ENCODE results near the gene HAND1.

Gene HAND1

DNA sequence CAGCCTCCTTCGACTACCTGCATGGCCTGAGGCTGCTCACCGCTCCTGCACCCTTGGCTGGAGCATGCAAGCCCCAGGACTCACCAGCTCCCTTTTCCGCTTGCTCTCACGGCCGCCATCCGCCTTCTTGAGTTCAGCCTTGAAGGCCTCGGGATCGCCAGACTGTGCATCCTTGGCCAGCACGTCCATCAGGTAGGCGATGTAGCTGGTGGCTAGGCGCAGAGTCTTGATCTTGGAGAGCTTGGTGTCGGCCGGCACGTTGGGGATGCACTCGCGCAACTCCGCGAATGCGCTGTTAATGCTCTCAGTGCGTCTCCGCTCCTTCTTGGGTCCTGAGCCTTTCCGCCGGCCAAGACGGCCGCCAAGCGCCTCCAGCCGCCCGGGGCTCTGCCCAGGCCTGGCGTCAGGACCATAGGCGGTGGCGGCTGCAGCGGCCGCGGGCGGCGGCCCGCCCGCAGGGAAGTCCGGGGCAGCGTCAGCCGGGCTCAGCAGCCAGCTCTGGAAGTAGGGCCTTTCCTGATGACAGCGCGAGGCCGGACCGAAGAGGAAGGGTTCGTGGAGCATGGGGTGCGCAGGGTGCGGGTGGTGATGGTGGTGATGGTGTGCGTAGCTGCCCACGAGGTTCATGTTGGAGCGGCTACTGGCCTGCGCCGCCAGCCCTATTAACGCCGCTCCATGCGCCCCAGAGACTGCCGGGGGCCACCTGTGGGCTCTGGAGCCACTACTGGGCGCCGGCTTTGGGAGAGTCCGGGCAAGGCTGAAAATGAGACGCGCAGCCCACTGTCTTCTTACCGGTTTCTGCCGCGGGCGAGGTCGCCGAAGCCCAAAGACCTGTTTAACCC lies 424 bp downstream of the HAND1 start:
- DNase-seq, result no peak

DNA sequence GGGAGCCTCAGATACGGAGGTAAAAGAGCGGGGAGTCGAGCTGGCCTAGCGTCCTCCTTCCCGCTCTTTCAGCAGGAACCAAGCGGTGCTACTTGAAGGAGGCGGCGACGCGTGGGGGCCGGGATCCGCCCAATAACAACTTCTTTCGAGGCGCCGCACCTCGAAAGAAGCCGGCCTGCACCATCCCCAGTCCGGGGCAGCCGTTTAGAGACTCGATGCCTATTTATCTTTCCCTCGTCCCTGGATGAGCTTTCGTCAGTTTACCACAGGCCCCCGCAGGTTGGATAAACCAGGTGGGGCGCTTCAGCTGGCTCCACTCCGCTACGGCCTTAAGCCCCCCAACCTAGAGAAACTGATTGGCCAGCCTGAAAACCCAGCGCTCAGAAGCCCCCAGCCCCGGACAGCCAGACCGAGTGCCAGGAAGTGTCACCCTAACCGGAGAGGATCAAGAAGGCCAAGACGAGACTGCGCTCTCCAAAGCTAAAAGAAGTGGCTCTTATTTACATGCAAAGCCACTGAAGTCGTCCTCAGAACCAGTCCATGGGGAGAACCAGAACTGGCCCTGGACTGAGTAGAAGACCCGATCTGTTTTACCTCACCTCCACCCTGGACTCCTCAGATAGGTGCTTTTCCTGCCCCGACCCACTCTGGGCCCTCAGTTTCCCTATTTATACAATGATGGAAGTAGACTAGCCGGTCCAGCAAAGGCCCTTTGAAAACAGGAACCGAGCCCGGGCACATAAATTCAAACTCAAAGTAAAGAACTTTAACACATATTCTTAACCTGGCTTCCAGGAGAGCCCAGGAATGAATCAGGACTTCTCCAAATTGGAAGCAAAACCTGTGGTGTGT lies 1.4 kb downstream of the HAND1 start:
- no peak for DNase-seq

DNA sequence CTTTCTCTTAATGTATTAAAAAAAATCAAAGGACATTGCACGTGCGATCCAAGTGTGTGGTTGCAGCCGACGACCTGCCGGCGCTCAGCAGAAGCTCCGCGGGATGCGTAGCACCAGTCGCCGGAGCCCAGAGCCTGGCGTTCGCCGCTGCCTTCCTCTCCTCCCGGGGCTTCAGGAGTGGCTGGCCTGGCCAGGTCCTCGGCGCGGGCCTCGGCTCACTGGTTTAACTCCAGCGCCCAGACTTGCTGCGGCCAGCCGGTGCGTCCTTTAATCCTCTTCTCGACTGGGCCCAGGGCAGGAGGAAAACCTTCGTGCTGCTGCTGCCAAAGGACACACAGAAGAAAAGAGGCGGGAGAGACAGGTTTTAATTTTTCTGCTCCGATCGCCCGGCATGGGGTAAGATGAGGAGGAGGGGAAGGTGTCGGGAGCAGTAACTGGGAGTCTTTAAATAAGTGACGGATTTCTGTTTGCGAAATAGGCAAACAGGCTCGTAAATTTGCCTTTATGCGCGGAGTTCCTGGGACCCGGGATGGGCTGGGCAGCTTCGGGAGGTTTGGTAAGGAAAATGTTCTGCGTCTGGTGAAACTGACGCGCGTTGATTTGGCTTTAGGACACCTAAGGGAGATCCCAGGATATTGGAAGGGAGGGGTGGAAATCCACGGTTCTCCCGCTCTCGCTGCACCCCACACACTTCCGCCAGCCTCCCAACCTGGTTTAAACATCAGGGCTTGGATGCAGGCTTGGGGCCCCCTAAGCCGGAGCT lies 2.3 kb downstream of the HAND1 start:
- no peak for DNase-seq

DNA sequence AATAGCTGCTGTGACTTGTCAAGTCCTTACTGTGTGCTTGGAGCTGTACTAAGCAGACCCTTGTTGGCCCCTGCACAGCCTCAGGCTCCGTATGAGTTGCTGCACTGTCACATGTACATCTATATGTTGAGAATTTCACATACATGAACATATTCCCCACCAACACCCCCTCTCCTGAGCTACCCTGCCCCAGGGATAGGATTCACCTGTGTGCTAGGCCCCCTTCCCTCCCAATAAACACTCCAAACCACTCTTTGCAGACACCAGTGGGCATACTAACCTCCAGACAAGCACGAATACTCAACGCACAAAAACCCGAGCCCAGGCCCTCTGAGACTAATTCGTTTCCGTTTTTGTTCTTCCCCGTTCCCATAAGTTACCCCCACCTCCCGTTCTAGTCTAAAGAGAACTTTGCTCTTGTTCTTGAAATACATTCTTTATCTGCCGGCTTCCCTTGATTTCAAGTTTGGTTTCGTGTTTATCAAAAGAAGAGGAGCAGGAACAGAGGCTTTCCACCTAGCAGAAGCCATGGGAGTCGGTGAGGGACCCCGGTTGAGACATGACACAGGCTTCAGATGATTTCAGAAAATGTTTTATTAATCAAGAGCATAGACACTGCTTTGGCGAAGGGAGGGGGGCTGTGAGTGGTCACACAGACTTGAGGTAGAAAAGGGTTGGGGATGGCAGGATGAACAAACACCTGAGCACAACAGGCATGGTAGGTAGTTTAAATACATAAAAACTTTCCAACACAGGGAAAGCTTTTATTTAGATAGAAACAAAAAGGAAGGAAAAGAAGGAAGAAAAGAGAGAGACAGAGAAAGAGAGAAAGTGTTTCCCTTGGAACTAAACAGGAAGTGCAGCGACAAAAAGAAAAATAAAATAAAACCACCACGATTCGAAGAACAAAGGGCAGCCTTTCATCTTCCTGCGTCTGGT lies 3.4 kb downstream of the HAND1 start:
- no peak for DNase-seq

DNA sequence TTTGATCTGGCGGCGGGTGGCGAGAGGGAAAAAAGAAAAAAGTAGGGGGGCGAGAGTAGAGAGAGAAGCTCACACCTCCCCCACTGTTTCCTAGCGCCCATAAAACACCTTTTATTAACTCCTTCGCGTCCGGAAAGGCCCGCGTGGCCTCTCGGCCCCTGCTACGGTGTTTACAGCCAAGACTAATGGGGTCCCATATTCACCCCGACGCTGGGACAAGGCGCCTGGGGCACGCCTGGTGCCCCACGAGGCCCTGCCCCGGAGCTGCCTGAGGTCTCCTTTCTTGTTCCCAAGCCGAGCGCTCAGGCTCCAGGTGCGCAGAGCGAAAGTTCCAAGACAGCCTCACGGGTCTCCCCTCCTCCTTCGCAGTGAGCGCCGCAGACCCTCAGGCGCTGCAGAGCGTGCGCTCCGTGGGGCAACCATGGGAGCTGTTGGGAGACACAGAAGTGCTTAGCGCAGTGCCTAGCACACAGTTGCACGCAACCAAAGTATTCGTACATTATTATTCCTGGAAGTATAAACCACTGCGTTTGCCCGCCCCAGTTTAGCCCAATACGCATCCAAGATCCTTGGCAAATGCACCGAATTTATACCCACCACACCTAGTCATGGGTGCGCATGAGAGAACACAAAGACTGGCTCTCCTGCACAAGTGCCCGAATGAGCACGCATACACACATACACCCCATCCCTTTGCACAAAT lies 4.3 kb downstream of the HAND1 start:
- DNase-seq, result no peak

DNA sequence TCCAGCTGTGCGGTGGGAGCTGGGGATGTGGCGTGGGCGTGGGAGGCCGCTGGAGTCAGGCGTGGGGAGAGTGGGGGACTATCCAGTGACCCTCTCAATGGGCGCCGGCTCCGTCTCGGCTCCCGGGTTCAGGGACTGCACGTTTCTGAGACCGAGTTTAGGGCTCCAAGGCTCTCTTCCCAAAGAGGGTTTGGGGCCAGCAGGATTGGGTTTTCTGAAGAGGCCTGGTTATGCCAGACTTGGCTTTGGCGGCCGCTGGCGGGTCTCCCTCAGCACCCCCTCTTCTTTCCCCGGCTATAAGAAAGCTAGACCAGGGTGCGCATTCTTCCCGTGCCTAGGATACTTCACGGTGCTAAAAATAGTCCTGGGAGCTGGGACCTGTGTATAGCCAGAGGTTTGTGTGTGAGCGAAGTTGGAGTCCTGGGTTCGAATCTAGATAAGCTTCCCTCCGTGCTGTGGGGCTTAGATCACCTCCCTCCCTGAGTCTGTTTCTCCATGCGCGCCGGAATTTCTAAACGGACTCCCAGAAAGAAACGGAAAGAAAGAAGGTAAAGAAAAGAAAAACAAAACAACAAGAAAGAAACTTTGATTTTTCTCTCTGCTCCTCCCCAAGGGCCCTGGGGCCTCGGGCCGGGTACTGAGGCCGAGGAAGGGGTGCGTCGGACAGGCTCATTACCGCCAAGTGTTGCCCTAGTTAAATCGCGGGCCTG lies 5.0 kb downstream of the HAND1 start:
- no peak for DNase-seq

DNA sequence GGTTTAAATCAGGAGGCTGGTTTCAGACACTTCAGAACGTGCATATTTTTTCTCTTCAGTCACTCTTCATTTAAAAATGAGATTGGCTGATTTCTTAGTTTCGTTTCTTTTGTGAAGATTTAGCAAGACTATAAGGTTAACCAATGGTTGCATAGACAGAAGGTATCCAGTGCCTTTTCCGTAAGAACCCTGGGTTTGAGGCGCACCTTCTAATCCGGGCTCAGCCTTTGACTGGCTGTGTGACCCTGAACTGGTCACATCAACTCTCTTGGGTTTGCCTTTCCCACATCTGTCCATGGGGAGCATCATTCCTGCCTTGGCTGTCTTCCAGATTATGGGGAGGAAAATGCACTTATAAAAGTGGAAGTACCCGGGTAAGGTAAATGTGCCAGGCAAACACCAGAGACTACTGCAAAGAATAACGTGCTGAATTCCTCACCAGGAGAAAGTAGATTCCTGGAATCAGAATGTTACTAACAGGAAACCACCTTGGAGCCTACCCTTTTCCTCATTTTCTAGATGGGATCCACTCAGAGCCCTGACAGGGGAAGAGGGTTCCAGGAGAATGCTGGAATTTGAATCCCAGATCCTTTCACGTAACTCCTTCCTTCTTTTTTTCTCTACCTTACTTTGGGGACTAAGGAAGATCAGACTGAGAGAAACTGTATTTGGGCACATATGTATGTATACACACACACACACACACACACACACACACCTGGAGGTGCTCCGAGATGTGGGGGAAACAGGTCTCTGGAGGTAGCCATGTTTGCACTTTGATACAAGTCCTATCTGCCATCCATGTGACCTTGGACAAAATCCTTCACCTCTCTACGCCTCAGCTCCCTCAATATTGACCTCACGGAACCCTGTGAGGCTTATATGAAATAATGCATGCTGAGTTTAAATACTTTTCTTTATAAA lies 6.8 kb downstream of the HAND1 start:
- no peak for DNase-seq

DNA sequence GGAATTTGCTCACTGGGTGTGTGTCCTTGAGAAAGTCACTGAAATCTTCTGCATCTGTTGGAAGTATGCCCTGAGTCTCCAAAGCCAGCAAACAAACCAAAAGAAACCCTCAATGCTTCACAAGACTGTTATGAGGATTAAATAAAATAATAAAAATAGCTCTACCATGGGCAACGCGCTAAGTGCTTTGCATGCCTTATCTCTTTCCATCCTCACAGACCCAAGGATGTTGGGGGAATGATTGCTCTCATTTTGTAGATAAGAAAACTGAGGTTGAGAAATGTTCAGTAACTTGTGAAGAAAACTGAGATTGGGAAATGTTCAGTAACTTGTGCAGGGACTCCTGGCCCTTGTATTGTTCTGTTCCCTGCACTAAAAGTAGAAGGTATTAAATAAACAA lies 7.9 kb downstream of the HAND1 start:
- DNase-seq, result no peak

DNA sequence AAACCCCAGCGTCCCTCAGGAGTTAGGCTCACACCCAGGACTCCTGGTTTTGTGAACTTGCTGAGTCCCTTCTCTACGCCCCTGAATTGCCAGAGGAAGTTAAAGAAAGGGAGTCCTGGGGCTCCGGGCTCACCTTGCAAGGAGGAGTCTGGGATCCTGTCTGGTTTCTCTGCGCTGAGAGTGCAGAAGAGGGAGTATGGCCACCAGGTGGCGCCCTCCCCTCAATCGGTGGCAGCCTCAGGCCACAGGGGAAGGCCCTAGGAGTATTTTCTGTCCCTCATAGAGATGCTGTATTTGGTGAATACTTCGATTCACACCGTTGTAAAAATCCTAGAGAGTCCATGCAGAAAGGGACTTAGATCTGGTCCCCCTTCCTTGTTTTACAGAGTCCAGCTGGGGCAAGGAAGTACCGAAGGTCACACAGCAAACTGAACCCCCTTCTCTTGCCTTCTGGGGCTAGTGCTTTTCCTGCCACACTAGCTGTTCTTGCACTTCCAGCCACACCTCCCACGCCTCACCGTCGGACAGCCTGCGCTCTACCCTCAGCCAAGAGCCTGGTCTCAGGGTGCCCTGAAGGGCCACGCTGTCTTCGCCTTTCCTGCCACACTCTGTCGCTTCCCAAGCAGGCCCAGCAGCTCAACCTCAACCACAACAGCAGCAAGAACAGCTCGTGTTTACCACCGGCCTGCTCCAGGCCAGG lies 10.2 kb downstream of the HAND1 start:
- peak; percentile 67 for DNase-seq

DNA sequence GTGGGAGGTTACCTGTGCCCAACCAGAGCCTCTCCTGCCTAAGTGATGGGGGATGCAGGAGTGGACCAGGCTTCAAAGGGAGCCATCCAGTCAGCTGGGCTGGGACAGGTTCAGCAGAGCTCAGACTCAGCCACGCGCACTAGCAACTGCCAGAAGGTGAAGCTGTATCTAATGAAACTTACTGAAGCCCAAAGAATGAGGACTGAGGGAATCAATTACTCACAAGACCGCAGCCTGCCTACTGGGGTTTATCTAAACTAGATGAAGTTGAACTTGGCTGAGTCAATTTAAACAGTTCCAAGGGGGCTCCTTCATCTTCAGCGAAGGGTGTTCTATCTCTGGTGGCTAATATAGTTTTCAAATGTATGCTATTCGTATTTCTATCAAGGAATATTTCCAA lies 11.4 kb downstream of the HAND1 start:
- no peak for DNase-seq

DNA sequence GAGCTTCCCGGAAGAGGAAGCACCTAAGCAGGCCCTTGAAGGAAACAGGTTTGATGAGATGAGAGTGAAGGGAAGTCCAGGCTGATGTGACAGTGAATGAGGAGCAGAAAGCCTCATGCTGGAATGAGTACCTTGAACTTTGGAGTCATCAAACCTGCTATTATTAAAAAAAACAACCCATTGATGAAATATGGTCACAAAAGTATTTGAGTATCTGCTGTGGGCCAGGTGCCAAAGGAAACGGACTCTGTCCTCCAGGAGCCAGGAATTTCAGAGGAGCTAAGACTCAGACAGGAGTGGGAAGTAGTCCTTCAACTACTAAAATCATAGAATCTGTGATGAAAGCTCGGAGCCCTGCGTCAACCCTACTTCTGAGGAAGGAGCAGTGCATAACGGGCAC lies 11.9 kb downstream of the HAND1 start:
- no peak for DNase-seq

DNA sequence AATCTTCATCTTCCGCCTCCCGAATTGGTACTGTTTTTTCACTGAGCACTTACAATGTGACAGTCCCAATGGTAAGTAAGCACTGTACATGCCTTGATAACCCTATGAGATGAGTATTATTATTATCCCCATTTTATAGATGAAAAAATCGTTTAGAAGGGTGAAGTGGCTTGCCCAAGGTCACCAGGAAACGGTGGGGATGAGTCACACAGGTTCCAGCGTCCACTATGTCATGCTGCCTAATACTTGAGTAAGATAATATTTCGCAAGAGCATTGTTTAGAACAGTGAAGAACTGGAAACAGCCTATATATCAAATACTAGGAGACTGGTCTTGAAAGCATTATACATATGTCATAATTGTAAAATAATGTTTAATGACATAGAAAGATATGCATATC lies 12.9 kb downstream of the HAND1 start:
- DNase-seq, result no peak

DNA sequence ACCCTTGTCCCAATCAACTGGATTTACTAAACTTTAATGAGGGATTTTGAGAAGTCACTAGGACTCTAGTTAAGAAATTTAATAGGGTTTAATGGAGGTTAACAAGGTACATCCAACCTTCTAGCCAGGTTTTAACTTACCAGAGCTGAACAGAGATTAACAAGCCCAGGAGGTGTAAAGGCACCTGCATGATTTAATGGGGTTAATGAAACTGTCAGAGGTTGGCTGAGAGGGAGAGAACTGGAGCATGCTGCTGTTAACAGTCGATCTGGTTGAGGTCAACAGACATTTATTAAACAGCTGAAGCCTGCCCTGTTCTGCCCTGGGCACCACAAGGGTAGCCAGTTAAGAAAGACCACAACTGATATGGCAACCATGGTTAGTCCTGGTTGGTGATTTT lies 13.6 kb downstream of the HAND1 start:
- DNase-seq, result no peak

DNA sequence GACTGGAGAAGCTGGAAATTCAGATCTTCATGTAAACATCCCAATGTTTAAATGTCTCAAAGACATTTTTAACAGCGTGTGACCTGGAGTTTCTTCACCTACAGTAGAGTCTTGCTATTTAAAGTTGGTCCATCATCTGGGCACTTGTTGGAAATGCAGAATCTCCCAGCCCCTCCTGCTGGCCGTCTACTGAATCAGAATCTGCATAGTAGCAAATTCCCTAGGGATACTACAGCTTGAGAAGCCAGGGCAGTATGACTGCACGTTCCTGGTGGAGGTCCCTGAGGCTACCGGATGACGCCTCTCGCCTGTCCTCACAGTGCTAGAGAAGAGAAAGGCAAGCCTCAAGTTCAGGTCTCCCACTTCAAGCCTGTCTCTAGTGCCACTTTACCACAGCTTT lies 16.5 kb downstream of the HAND1 start:
- DNase-seq, result no peak

DNA sequence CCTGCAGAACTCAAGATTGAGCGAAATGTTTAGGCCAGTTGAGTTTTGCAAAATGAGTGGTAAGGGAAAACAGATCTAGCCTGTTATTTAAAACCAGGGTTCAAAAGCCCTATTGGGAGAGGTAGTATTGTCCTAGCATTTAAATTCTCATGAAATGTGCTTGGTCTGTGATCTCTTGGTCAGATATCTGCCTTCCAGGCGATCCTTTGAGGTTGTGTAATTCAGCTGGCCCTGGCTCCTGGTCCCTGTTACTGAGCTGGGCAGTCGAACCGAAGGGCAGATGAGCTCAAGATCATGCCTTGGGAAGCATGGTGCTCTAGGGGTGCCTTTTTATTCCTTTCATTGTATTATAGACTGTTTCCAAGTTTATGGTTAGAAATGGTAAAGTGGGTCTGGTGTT lies 17.9 kb downstream of the HAND1 start:
- no peak for DNase-seq

DNA sequence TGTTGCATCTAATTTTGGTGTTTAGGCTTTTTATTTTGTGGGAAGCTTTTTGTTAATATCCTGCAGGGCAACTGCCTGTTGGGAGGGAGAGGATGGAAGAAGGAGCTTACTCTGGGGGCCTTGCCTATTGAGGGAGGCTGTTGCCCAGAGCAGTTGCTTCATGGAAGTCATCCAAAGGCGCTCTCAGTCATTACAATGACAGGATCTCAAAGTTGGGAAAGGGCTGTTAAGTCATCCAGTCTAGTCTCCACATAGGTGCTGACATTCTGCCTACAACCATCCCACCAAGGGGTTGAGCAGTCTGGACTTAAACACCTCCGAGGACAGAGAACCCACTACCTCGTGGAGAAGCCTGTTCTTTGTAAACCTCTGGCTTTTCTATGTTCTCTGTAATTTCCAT lies 19.0 kb downstream of the HAND1 start:
- no peak for DNase-seq

DNA sequence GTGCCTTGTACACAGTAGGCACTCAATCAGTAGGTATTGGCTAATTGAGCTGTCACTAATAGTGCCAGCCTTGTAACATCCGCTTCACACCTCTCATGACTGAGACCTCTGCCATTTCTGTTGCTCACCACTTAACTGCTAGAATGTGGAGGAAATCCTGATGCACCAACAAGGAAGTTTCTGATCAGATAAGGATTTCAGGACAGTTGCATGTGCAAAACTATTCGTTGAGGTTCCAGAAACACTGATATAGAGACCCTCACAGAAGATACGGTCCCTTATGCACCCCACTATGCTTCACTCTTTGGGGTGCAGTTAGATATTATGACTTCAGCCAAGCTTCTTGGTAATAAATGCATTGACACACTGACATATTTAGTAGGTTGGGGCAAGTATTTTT lies 21.5 kb downstream of the HAND1 start:
- DNase-seq, result no peak

DNA sequence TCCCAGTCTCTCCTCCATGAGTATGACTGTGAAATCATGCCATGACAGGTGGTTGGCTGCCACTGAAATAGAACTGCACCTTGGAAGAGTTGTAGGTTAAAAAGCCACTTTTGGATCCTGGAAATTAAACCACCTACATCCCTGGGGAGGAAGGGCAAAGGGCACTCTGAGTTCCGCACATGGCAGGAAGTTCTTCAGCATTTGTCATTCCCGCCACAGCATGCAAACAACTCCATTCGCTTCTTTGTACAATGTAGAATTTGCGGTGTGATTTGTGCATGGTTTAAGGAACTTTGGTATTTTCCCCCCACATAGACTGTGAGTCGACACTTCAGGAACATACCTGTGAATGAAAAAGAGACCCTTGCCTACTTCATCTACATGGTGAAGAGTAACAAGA lies 22.4 kb downstream of the HAND1 start:
- no peak for DNase-seq

DNA sequence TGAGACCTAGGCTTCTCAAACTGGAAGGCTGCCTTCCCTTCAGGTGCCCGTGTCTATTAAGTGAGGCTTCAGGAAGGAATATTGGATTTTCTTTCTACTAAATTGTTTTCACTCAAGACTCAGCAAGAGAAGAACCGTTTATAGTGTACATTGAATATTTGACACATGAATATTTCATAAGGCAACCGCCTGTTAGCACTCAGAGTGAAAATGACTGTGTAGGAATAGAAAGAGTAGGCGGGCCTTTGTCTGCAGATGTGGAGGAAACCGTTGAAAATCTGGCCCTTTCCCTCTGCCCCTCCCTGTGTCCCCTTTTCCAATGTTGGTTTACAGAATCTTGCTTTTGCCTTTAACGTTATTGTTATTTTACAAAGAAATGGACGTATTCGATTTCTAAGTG lies 26.1 kb downstream of the HAND1 start:
- no peak for DNase-seq

All from stimulated activated naive CD4-positive, alpha-beta T cell treated with Interleukin-2 at 50 U/mL for 16 hours (primary cell).